NCI-H1694 treated with DMSO at 0.1 percent for 48 hours (cell line): Measurements from ENCODE around the gene SLC24A3.

Experiments used
- DNase-seq: peaks from one replicate; lab custom pipeline; 2025; lab: John Stamatoyannopoulos, UW

SLC24A3 gene

DNA sequence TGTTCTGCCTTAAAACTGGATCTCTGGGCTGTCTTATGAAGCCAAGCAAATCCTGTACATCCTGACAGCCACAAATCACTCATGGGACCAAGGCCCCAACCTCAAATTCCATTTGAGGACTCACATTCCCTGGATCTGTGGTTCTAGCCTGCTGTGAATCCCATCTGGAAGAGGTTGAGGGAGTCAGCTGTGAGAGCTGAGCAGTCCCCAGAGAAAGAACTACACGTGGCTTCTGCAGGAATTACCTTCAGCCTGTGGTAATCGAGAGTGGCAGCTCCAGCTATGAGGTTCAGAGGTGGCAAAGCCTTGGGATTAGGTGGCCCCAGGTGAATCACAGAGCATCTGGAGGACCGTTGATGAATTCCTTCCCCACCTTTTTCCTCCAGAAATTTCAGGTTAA, 245.2 kb downstream of the SLC24A3 start:
- no peak for DNase-seq

- no peak for DNase-seq
Observed at GRCh38 chr20:19460386-19460785, 247.9 kb downstream of the SLC24A3 start.

DNA sequence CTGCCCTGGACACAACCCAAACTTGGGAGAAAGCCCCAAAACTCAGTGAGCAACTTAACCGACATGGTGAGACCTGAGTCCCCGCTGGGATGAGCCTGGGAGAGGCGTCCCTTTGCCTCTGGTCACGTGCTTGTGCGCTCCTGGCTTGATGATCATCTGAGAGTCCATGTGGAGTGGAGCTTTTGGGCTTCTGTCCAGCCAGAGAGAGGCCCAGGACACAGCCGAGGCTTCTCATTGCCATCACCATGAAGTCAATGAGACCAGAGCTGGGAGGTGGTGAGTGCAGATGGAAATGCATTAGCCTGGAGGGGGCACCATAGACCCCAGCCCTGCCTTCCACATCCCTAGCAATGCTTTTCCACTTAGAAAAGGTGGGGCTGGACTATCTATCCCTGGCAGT, 250.0 kb downstream of the SLC24A3 start:
- DNase-seq: no peak

DNA sequence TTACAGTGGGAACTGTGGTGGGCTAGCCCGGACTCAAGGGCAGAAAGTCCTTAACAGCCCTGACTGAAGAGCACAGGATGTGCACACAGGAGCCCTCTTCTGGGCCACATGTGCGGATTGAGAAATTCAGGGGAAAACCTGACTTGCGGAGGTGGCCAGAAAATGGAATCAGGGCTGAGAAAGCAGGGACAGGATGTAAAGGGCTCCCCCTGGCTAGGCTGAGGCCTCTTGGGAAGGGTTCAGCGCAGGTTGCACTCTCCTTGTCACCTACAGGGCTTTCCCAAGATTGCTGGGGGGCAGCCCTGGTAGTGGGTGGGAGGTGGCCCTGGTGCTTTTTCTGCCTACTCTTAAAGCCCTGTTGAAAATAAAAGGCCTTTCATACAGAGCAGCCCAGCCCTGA, 251.2 kb downstream of the SLC24A3 start:
- DNase-seq: no peak

DNA sequence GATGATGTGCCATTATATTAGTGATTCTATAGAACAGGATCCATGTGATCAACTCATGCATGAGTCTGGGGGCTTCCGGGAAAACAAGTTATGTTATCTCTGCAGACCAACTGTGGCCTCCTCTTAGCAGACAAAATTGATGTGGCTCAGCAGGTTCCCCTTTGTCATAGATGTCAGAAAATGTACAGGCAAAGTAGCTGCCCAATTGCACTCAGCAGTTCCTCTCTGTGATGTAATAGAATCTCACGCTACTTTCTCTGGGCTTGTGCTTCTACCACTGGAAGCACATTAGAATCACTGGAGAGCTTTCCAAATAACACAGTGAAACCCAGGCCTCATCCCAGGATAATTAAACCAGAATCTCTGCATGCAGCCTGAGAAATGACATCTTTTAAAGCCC, 253.1 kb downstream of the SLC24A3 start:
- DNase-seq: no peak

DNA sequence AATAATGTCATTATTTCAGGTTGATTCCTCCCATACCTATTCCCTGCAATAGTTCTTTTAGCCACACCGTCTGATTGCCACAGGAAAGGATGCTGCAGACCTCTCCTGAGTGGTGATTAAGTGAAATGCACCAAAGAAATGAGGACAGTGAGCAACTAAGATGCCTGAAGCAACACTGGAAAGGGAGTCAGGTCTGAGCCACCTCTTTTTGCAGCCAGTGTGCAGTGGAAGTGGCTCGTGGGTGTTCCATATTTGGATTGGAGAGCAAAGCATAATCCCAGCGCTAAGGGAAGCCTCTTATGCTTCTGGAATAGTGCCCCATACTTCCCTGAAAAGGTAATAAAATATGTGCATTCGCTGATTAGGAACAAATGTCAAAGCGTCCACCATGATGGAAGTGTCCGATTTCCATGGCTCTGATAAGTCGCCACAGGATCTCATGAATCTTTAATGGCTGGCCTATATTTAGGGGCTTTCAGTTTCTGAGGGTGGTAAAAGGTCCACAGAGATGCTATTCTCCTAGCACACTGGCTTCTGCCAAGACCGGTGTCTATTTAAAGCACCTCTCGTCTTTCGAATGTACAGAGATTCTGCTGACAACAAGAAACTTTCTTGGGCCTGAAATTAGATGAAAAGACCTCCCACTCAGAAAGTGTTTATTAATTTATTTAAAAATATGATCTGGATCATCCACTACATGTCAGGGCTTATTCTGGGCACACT, 253.9 kb downstream of the SLC24A3 start:
- no peak for DNase-seq

DNA sequence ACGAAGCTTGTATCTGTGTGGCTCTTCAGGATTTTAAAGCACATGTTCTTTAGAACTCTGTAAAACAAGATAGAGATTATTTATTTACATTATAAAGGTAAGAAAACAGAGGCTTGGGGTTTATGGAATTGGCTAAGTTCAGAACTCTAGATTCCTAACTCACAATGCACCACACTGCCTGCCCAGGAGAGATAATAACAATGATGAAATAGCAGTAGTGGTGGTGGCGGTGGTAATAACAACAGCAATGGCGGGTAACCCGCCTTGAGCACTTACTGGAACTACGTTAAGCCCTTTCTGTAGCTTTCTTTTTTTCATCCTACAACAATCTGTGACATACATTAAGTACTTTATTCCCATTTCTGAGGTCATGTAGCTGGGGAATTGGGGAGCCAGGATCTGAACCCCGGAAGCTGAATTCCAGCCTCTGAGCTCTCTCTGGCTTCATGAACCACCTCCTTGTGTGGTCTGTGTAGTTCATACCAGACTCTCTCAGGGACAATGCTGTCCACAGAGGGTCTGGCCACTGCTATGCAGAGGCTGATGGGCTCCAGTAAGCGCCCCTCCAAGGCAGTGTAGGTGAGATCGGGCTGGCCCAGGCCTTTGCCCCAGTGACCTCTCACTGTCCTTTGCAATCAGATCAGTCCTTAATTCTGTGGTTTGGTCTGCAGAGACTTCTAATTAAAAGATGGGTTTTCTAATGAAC, 260.9 kb downstream of the SLC24A3 start:
- no peak for DNase-seq

GRCh38 chr20:19473922-19474286, 261.5 kb downstream of the SLC24A3 start:
- no peak for DNase-seq

GRCh38 chr20:19478320-19478895, 266.0 kb downstream of the SLC24A3 start:
- no peak for DNase-seq

GRCh38 chr20:19482726-19483125, 270.3 kb downstream of the SLC24A3 start:
- no peak for DNase-seq

DNA sequence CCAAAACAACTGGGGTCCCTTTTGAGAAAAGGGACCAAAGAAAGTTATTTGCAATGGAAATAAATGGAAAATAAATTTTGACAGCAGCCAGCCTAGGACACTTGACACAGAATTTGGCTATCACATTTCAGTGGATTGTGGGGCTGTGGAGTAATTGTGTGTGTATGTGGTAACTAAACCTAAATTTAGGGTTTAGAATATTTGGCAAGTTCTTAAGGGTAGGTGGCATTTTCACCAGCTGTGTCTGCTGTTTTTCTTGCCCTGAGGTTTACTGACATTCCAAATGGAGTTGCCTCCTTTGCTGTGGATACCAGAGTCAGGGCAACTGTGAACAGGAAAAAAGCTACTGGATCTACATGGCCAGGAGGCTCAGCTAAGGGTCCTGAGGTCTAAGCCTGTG, 270.9 kb downstream of the SLC24A3 start:
- DNase-seq: no peak

DNA sequence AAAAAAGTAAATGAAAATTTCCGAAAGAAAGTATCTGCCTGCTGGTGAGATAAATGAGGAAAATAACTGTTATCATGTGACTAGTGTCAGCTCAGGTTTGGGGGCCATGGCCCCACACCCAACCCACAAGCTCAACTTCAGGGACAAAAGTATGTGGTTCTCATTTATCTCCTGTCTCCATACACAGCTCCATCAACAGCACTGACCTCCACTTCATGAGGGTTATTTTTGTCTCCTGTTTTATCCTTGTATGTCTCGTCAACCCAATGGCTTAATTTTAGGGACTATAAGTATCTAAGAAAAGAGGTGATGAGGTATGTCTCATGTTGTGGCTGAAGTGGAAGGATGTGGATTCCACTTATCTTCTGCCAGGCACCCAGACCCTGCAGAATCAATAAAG, 274.0 kb downstream of the SLC24A3 start:
- no peak for DNase-seq

DNA sequence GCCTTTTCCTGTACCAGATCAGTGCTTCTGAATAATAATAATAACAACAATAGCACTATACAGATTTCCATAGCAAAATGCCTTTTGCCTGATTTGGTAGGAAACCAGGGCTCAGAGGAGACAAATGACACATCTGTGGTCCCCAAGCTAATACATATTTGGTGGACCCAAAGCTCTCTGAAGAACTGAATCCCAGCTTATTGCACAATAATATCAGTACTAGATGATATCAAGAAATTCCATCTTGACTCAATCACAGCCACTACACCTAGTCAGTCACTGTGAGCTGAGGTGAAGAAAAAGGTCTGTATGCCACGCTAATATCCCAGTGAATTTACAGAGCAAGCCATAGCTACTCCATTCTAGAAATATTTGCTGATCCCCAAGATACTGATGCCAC, 275.0 kb downstream of the SLC24A3 start:
- DNase-seq: no peak

DNA sequence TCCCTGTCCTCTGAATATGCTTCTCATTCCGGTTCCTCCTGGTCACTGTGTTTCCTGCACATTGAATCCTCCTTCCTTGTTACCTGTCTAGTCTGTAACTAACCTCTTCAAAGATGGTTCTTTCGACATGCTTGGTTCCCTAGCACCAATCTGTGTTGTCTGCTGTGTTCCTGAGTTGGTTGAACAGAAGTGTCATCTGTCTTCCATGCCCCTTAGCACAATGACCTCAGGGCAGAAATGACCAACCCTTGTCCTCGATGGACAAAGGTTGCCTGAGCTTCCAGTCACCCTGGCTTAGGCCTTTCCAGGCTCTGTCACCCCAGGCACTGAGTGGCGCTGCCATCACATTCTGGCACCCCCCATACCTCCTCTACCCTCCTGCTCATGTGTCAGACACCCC, 278.8 kb downstream of the SLC24A3 start:
- no peak for DNase-seq

GRCh38 chr20:19492116-19492515, 279.7 kb downstream of the SLC24A3 start:
- DNase-seq: no peak

DNA sequence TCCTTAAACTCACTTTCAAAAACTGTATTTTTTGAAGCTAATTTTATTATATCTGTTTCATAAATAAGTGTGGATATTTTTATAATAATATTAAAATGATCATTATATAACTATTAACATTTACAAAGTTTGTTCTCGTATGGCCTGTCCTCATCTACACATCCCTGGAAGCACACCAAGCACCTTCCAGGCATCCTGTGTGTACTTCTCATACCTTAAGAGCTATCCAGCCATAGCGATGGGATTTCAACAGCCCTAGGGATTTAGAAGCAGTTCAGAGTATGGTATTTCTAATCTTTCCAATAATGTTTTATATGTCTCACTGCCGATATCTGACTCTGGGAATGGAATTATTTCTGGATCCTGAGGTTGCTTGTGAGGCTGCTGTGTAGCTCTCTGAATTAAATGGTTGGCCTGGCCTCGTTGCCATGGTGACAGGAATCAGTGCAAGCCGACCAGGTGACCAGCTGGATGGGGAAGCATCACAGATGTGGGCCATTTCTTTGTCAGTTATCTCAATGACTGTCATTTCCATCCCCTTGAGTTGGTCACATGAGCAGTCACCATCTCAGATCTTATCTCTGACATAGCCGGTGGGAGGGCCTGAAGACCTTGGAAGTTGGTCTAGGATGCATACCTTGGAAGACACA, 280.4 kb downstream of the SLC24A3 start:
- DNase-seq: no peak

DNA sequence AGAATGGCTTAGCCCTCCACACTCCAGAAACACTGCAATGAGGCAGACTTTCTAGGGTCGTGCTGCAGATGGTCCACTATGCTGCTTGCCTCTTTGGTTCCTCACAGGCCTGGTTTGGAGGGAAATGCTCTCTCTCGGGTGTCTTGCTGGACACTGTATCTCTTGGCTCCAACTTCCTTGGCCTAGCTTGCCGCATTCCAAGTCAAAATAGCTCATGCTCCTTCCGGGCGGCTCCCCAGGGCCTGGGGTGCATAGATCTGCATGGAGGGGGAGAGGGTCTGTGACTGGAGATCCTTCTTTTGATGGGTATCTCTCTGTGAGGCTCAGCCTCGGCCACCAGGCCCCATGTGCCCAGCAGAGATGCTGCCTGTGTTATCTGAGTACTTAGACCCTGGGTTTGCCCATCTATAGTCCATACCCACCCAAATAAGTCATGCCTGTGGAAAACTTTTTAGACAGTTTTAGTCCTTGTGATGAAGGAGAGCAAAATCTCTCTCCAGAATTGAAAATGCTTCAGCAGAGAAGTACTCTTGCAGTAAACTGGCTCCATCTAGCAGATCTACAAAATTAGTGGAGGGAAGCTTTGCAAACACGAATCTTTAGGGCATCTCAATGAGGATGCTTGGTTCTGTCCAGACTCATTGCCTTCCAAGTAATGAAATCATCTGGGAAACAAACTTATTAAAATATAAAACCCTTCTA, 281.5 kb downstream of the SLC24A3 start:
- no peak for DNase-seq

DNA sequence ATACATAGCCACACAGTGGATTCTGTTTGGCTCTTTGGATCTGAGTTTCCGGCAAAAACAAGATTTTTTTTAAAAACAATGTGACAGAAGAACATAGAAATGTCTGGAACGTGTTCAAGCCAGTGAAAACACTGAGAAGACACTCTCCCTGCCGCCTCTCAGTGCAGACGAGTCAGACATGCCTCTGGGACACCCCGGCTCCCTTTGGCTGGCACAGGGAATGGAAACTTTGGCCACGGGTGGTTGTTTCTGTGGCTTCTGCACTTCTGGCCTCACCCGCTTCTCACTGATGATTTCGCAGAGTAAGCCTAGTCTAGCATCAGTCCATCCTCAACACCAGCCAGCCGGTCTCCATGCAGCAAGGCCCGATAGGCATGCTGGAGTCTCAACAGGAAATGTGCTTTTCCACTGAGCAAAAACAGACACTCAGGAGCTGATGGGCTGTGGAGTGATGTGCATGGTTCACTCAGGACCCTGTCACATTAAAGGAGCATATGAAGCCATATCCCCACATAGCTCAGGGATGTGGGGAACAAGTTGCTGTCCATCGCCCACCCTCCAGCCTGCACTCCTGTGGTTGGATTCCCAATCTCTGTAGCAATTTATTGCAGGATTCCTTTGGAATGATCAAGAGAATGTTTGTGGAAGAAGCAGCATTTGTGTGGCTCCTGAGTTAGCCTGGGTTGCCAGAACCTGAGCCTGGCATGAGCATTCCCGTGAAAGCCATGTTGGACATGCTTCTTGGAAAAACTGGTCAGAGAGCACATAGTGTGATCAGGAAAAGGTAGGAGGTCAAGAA, 283.7 kb downstream of the SLC24A3 start:
- no peak for DNase-seq

- DNase-seq: no peak
Observed at GRCh38 chr20:19497064-19497463, 284.6 kb downstream of the SLC24A3 start.

DNA sequence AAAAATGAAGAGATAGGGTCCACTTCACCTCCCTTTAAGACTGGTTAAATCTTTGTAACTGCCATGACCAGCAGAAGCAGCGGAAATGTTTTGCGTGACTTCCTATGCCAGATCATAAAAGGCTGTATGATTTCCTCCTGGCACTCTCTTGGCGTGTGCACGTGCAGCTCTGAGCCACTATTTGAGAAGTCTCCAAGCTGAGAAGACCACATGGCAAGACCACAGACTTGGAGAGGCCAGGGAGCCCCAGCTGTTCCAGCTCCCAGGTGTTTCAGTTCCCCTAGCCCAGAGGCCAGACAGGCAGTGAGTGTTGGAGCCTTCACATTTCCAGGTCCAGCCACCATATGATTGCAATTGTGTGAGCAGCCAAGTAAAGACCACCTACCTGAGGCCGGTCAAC, 286.3 kb downstream of the SLC24A3 start:
- no peak for DNase-seq

DNA sequence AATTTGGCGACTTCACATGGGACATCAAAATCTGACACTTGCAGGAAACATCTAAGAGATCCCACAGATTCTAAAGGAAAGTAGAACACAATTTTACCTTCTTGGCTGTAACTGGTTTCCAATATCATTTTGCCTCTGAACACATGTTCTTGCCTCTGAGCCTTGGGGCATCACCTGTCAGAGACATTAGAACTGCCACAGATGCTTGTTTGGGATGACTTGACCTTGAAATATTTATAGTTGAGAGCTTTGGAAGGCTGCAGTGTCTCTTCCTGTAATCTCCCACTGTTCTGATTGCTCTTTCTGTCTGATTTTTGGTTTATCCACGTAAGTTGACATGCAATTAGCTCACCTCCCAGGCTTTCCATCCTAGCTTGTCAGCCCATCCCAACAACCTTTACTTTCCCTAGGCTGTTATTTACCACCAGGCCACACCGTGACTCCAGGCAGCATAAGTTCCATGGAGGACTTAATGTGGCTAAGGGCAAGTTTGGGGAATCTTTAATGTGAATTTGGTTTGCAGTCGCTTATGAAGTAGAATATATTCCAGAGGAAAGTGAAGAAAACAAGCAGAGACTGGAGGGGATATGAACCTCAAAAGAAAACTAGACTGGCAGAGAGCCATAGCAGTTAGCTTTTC, 289.2 kb downstream of the SLC24A3 start:
- DNase-seq: no peak
